DOHH2 (cell line): ENCODE data around the gene PXDC1.

ENCODE experiments used
- CTCF ChIP-seq: fragments of 200-600 bp; sonication (generic); IDR thresholded peaks from one replicate; pipeline ENCODE4 v1.5.1; 2014; ENCODE audit warnings: antibody characterized with exemption, mild to moderate bottlenecking, low read depth, low read length; ENCODE audit not compliant: poor library complexity, severe bottlenecking
- EZH2phosphoT487 ChIP-seq: fragments of 200-600 bp; sonication (generic); IDR thresholded peaks from 2 replicates; pipeline ENCODE4 v1.6.1; 2017; ENCODE audit warnings: borderline replicate concordance, mild to moderate bottlenecking, antibody characterized with exemption, low read length, moderate library complexity, mixed read lengths

DNA sequence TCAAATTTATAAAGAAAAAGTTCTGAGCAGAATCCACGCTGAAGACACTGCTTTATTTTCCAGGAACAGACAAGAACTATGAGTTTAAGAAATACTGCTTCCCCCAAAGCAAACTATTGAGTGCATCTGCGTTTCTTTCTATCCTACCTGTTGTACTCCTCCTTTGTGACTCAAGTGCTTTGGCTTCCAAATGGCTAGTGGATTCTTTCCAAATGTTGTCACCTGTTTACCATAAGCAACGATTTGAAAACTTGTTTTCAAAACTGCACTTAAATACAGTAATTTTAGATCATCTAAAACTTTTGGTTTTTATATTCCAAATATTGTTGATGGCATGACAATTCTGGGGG lies 9.5 kb downstream of the PXDC1 start:
- TF ChIP-seq CTCF (no peak), EZH2phosphoT487 (no peak)
